ENCODE results near the gene VEPH1.

VEPH1 gene

DNA sequence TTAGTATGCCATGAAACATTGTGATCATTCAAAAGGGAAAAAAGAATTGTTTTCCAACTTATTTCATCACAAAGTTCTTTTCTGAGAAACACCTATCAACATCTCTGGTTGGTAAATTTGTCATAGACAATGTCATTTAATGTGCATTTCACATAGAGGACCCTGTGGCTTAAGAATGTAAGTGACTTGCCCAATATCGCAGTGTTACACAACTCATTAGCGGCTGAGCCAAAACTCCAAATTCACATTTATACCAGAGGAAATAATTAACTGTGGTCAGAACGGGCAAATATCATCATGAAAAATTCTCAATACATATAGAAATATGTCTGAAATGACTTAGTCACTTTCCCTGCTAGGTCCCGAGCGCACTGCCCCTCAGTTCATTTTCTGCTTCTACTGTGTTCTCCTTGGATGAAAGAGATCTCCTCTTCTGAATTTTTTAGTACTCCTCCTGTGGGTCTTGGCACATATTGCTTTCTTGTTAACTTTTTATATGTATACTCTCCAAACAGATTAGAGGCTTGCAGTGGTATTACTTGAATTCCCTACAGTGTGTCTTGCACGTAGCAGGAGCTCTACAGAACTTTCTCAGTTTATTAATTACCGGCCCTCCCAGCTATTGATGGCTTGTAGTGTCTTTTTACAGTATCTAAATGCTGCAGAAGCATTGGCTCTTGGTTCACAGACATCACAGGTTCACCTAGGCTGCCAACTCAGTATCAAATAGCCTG, 33.5 kb downstream of the VEPH1 start:
- no peak for DNase-seq (ENCODE audit: low read depth)
- no peak overlapping the region for H3K4me3 ChIP-seq (ENCODE audit: low read depth, low read length)
- TF ChIP-seq CTCF (IDR thresholded peaks at IDR 0.05; ENCODE audit: insufficient read depth, low read depth, low read length, missing control alignments) = no peak

GRCh38 chr3:157467200-157467599, 36.0 kb downstream of the VEPH1 start:
- TF ChIP-seq CTCF (IDR thresholded peaks at IDR 0.05; ENCODE audit: insufficient read depth, low read depth, low read length, missing control alignments) = no peak
- no peak for DNase-seq (ENCODE audit: low read depth)
- no peak overlapping the region for H3K4me3 ChIP-seq (ENCODE audit: low read depth, low read length)

DNA sequence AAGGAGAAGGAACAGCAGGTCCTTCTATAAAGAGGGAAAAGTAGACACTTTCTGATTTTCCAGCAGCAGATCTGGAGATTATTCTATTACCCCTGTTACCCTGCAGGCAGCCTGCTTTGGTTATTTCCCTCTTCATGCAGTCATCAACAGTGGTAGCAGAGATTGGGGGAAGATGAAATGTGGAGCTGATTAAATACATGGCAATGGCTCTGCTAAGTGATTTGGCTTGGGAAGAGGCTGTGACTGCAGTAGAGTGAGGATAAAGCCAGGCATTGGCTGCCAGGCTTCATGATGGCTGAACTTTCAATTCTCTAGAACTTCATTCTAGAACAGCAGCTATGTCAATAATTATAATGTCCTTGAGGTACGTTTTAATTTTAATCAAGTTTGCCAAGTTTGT, 37.5 kb downstream of the VEPH1 start:
- DNase-seq (ENCODE audit: low read depth) = no peak
- no peak overlapping the region for H3K4me3 ChIP-seq (ENCODE audit: low read depth, low read length)
- TF ChIP-seq CTCF (IDR thresholded peaks at IDR 0.05; ENCODE audit: insufficient read depth, low read depth, low read length, missing control alignments) = no peak

DNA sequence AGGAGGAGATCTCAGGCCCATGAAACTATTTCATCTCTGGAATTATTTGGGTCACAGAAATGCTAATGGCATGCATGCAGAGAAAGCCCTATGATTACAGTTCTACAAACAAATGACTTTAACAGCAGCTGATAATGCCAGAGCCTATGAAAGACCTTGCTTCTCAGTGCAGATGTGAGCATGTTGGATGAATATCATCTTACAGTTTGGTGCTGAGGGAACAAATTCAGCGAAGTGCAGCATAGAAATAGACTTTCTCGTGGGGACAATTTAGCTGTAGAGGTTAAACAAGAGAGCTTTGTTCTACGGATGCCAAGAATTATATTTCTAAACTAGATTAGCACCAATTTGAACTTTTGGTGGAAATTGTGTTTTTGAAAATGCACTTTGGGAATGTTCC, 38.9 kb downstream of the VEPH1 start:
- DNase-seq (ENCODE audit: low read depth) = no peak
- no peak for TF ChIP-seq CTCF (IDR thresholded peaks at IDR 0.05; ENCODE audit: insufficient read depth, low read depth, low read length, missing control alignments)

GRCh38 chr3:157463816-157464215, 39.4 kb downstream of the VEPH1 start:
- no peak overlapping the region for H3K4me3 ChIP-seq (ENCODE audit: low read depth, low read length)
- TF ChIP-seq CTCF (IDR thresholded peaks at IDR 0.05; ENCODE audit: insufficient read depth, low read depth, low read length, missing control alignments) = no peak
- no peak for DNase-seq (ENCODE audit: low read depth)

More for the DNA sequence above, 38.9 kb downstream of the VEPH1 start:
- H3K4me3 ChIP-seq (ENCODE audit: low read depth, low read length) = no peak overlapping the region

- no peak for DNase-seq (ENCODE audit: low read depth)
- no peak for TF ChIP-seq CTCF (IDR thresholded peaks at IDR 0.05; ENCODE audit: insufficient read depth, low read depth, low read length, missing control alignments)
- no peak overlapping the region for H3K4me3 ChIP-seq (ENCODE audit: low read depth, low read length)
These were observed 43.0 kb downstream of the VEPH1 start for GRCh38 chr3:157460253-157460652.

GRCh38 chr3:157459706-157460105, 43.5 kb downstream of the VEPH1 start:
- DNase-seq (ENCODE audit: low read depth) = no peak
- TF ChIP-seq CTCF (IDR thresholded peaks at IDR 0.05; ENCODE audit: insufficient read depth, low read depth, low read length, missing control alignments) = no peak
- H3K4me3 ChIP-seq (ENCODE audit: low read depth, low read length) = no peak overlapping the region
